Measurements from ENCODE around the gene GLIPR2.

The GLIPR2 gene

GRCh38 chr9:36194326-36195000, 57.9 kb downstream of the GLIPR2 start:
- no peaks in the 10 kb centered on the region for H3K27me3 ChIP-seq (ENCODE audit: low read depth, low read length)
- H3K4me1 ChIP-seq (ENCODE audit: low read length): peaks cover 23% of the 10 kb centered on the region
- H3K4me2 ChIP-seq (ENCODE audit: low read length): no peak overlapping the region
- peaks cover 80% of the 10 kb centered on the region for H3K79me2 ChIP-seq (ENCODE audit: low read length)
- no peak overlapping the region for H3K4me3 ChIP-seq (ENCODE audit: low read length)
- no peaks in the 10 kb centered on the region for H3K9me3 ChIP-seq (ENCODE audit: insufficient read depth, low read length)
- no peak overlapping the region for H2AFZ ChIP-seq (ENCODE audit: low read depth, low read length)
- no peak overlapping the region for H3K9ac ChIP-seq (ENCODE audit: low read length)
- H3K27ac ChIP-seq (ENCODE audit: low read length): no peak overlapping the region
- no peak for TF ChIP-seq CTCF (IDR thresholded peaks at IDR 0.05; ENCODE audit: low read depth, low read length)
- TF ChIP-seq EZH2phosphoT487 (IDR thresholded peaks at IDR 0.05; ENCODE audit: low read depth): no peak
- peaks cover 33% of the 10 kb centered on the region for H3K36me3 ChIP-seq (replicated peaks; ENCODE audit: low read depth, low read length)
- H4K20me1 ChIP-seq (ENCODE audit: insufficient read depth, low read length): peaks cover 54% of the 10 kb centered on the region

- no peaks in the 10 kb centered on the region for H3K4me1 ChIP-seq (ENCODE audit: low read length)
- H3K9ac ChIP-seq (ENCODE audit: low read length): no peak overlapping the region
- H3K4me3 ChIP-seq (ENCODE audit: low read length): no peak overlapping the region
- H4K20me1 ChIP-seq (ENCODE audit: insufficient read depth, low read length): peaks cover 17% of the 10 kb centered on the region
- peaks cover 85% of the 10 kb centered on the region for H3K36me3 ChIP-seq (replicated peaks; ENCODE audit: low read depth, low read length)
- no peak overlapping the region for H3K4me2 ChIP-seq (ENCODE audit: low read length)
- TF ChIP-seq CTCF (IDR thresholded peaks at IDR 0.05; ENCODE audit: low read depth, low read length) (0 out of 2 replicates have a peak, but pooled peaks have one; percentile 7), EZH2phosphoT487 (IDR thresholded peaks at IDR 0.05; ENCODE audit: low read depth) (no peak)
- H3K27ac ChIP-seq (ENCODE audit: low read length): no peak overlapping the region
- H3K27me3 ChIP-seq (ENCODE audit: low read depth, low read length): no peaks in the 10 kb centered on the region
- H2AFZ ChIP-seq (ENCODE audit: low read depth, low read length): no peak overlapping the region
- H3K9me3 ChIP-seq (ENCODE audit: insufficient read depth, low read length): no peaks in the 10 kb centered on the region
- peaks cover 61% of the 10 kb centered on the region for H3K79me2 ChIP-seq (ENCODE audit: low read length)
These were observed 68.5 kb downstream of the GLIPR2 start for GRCh38 chr9:36204906-36205547.

- Histone ChIP-seq H3K4me2 (ENCODE audit: low read length) (no peak overlapping the region), H3K27ac (ENCODE audit: low read length) (no peak overlapping the region), H2AFZ (ENCODE audit: low read depth, low read length) (no peak overlapping the region), H3K9ac (ENCODE audit: low read length) (no peak overlapping the region), H3K27me3 (ENCODE audit: low read depth, low read length) (no peaks in the 10 kb centered on the region), H3K4me3 (ENCODE audit: low read length) (no peak overlapping the region), H3K79me2 (ENCODE audit: low read length) (peaks cover 74% of the 10 kb centered on the region), H4K20me1 (ENCODE audit: insufficient read depth, low read length) (peaks cover 28% of the 10 kb centered on the region), H3K36me3 (replicated peaks; ENCODE audit: low read depth, low read length) (peaks cover 86% of the 10 kb centered on the region), H3K4me1 (ENCODE audit: low read length) (no peaks in the 10 kb centered on the region), H3K9me3 (ENCODE audit: insufficient read depth, low read length) (no peaks in the 10 kb centered on the region)
- no peak for TF ChIP-seq CTCF (IDR thresholded peaks at IDR 0.05; ENCODE audit: low read depth, low read length)
- TF ChIP-seq EZH2phosphoT487 (IDR thresholded peaks at IDR 0.05; ENCODE audit: low read depth): no peak
These were observed 70.5 kb downstream of the GLIPR2 start for GRCh38 chr9:36207016-36207415.

- no peaks in the 10 kb centered on the region for H3K9me3 ChIP-seq (ENCODE audit: insufficient read depth, low read length)
- no peaks in the 10 kb centered on the region for H3K27me3 ChIP-seq (ENCODE audit: low read depth, low read length)
- H3K4me1 ChIP-seq (ENCODE audit: low read length): no peaks in the 10 kb centered on the region
- H3K27ac ChIP-seq (ENCODE audit: low read length): no peak overlapping the region
- H3K4me3 ChIP-seq (ENCODE audit: low read length): no peak overlapping the region
- peaks cover 77% of the 10 kb centered on the region for H3K79me2 ChIP-seq (ENCODE audit: low read length)
- H2AFZ ChIP-seq (ENCODE audit: low read depth, low read length): no peak overlapping the region
- TF ChIP-seq EZH2phosphoT487 (IDR thresholded peaks at IDR 0.05; ENCODE audit: low read depth) (no peak), CTCF (IDR thresholded peaks at IDR 0.05; ENCODE audit: low read depth, low read length) (no peak)
- H3K9ac ChIP-seq (ENCODE audit: low read length): no peak overlapping the region
- no peak overlapping the region for H3K4me2 ChIP-seq (ENCODE audit: low read length)
- peaks cover 85% of the 10 kb centered on the region for H3K36me3 ChIP-seq (replicated peaks; ENCODE audit: low read depth, low read length)
- H4K20me1 ChIP-seq (ENCODE audit: insufficient read depth, low read length): peaks cover 28% of the 10 kb centered on the region
These were observed 71.0 kb downstream of the GLIPR2 start for GRCh38 chr9:36207546-36208012.
